Measurements from ENCODE around the gene LAMB1. TPM values are rescaled to one million over a fixed set of nuclear protein-coding genes. Genes with fewer than 3 reads are reported as not detected.

The LAMB1 gene
- total RNA-seq, 4 donors from 2014 or later: 406 to 668 (median 535) TPM

DNA sequence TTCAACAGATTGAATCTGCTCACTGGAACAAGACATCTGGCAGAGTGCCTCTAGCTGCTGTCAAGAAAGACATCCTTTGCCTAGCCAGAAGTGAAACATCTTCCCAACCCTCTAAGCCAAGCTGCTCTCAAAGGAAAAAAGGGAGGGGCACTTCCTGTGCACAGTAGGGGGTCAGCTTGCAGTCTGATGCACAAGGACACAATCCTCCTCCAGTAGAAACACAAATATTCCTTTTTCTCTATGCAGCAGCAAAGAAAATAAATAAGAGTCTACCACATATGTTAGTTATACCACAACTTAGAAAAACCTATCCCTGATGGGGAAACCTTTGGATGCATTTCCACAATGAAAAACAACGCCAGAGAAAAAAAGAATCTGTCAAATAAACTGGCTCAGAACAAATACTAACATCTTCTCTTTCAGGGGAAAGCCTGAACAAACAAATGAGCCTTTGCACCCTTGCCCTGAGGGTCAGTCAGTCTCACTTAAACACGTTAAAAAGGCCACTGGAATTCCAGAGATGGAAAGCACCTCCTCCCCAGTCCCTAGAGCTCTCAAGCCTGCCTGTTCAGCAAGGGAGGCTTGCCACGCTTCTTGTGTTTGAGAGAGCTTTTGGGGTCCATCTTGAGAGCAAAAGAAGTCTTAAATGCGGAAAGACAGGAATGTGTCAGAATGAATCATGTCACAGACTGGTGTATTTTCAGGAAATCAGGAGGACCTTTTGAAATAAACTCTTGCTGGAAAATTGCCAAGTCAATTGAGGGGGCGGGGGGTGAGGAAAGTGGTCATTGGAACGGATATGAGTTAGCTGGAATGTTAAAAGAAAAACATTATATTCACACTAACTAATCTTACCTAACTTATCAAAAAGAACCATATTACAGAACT, 7.5 kb downstream of the LAMB1 start:
- no peak for DNase-seq (ENCODE audit: low spot score)
- ATAC-seq (ENCODE audit: low FRiP score): peak; percentile 58
- TF ChIP-seq, protein P1, sequence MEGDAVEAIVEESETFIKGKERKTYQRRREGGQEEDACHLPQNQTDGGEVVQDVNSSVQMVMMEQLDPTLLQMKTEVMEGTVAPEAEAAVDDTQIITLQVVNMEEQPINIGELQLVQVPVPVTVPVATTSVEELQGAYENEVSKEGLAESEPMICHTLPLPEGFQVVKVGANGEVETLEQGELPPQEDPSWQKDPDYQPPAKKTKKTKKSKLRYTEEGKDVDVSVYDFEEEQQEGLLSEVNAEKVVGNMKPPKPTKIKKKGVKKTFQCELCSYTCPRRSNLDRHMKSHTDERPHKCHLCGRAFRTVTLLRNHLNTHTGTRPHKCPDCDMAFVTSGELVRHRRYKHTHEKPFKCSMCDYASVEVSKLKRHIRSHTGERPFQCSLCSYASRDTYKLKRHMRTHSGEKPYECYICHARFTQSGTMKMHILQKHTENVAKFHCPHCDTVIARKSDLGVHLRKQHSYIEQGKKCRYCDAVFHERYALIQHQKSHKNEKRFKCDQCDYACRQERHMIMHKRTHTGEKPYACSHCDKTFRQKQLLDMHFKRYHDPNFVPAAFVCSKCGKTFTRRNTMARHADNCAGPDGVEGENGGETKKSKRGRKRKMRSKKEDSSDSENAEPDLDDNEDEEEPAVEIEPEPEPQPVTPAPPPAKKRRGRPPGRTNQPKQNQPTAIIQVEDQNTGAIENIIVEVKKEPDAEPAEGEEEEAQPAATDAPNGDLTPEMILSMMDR (IDR thresholded peaks at IDR 0.05): no peak

DNA sequence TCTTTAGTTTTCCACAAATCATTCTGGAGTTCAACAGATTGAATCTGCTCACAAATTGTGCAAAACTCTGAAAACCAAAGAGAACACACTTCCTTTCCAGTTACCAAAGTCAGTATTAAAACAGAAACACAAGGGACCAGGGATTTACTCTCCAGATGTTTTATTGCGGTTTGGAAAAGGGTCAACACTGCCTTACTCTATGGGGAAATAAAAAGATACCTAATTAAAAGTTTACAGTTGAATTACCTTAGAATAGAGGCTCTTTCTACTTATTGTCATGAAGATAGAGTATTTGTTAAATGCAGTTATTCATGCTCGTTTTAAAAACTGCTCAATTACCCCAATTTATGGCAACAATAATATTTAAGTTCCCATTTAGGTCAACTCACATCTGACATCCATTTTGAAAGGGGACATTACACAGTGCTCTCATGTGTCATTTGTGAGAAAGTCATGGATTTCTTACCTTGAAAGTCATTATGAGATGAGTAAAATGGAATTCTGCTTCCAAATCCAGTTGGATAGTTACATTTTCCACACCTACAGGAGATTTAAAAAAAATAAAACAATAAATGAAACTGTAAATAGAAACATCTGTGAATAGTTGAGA, 8.4 kb downstream of the LAMB1 start:
- DNase-seq (ENCODE audit: low spot score) (no peak), ATAC-seq (ENCODE audit: low FRiP score) (no peak)
- TF ChIP-seq, protein P1 (IDR thresholded peaks at IDR 0.05): no peak

DNA sequence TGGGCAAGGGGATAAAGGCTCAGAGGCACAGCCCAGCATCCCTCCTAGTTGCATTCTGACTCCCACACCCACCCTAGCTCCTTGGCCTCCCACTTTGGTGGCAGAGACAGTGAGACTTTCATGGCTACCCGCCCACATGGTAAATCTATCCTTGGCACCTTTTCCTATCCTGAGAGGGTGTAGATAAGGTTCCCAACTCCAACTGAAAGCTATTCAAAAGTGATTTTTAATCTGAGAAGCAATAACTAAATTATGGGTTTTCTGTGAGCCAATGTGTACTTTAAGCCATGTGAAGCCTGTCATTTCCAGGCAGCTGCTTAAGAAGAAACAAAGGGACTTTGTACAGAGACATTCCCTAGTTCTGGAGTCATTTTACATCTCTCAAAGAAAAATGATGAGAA, 9.1 kb downstream of the LAMB1 start:
- ATAC-seq (ENCODE audit: low FRiP score) (no peak), DNase-seq (ENCODE audit: low spot score) (no peak)
- TF ChIP-seq, protein P1 (IDR thresholded peaks at IDR 0.05): no peak

DNA sequence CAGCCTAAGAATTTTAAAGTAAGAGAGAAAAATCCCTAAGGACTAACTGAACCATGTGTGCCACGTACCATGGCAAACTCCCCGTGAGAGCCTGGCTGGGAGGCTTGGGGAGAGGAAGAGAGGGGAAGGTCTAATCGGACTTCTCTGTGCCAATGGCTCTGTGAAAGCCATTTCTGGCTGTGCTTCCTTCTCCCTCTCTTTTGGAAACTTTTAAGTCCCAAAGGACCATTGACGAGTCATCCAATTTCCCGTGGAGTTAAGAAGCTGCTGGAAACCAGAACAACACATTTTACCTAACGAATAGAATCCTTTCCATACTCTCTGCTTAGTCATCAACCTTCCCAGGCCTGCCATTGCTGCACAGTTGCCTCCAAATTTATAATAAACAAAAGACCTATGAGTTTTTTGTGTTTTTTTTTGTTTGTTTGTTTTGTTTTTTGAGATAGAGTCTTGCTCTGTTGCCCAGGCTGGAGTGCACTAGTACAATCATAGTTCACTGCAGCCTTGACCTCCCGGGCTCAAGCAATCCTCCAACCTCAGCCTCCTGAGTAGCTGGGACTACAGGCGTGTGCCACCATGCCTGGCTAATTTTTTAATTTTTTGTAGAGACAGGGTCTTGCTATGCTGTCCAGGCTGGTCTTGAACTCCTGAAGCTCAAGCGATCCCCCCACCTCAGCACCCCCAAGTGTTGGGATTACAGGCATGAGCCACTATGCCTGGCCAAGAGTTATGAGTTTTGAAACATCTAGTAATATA, 13.2 kb downstream of the LAMB1 start:
- TF ChIP-seq, protein P1 (IDR thresholded peaks at IDR 0.05): no peak
- ATAC-seq (ENCODE audit: low FRiP score): peak; percentile 50
- no peak for DNase-seq (ENCODE audit: low spot score)

DNA sequence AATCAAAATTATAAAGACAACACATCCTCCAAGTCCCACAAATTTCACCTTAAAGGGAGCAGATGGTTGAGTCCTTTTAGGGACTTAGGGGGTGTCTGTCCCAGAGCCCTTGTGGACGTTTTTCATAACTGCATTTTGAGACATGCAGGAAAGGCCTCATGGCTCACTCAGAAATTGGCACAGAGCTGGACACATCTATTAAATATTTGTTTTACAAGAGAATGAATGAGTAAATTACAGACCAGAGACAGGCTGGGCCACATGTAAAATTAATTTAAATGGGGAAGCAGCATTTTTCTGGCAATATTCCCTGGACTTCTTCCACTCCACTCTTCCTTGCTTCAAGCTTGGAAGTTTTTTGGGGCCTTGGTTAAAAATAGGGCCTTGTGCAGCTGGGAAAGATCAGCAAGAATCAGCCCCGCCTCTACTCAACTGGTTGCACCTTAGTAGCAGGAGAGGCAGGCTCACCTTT, 20.0 kb downstream of the LAMB1 start:
- no peak for ATAC-seq (ENCODE audit: low FRiP score)
- no peak for DNase-seq (ENCODE audit: low spot score)
- TF ChIP-seq, protein P1 (IDR thresholded peaks at IDR 0.05): no peak

DNA sequence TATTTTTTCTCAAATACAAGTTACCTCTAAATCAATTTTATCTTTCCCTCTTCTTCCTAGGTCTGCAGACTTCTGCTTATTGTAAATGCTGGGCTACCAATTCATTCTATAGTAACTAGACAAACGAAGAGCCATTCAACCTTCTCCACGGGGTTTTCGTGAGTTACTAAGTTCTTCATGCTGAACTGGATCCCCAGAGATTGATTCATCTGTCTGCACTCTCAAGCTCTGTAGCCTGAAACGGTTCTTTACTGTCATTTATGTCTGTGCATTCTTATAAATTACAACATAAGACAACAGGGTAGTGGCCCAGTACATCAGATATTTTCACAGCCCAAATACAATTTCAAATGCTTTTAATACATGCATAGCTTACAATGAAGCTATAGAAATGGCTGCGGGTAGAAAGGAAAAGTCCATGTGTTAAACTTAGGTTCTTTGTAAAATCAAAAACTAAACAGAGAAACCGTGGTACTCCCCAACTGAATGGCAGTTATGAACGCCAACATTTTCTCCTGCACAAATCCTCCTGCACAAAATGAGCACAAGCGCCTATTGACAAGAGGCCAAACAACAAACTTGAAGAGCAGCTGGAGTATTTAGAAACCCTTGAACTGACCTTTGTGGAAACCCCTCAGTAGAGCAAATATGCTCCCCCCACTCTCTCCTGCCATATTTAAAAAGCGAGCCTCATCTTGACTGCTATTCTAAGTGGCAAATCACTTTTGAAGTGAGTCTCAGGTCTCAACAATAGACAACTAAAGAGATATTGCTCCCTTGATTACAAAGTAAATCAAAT, 20.7 kb downstream of the LAMB1 start:
- TF ChIP-seq, protein P1 (IDR thresholded peaks at IDR 0.05): no peak
- DNase-seq (ENCODE audit: low spot score): no peak
- no peak for ATAC-seq (ENCODE audit: low FRiP score)
